ENCODE measurements around the gene RAD51.

- TF ChIP-seq E2F3 (CRISPR knock-in tag; IDR thresholded peaks at IDR 0.05) (no peak), RNF2 (IDR thresholded peaks at IDR 0.05) (no peak), CTCF (IDR thresholded peaks at IDR 0.05 in 2 of 3, conservative IDR thresholded peaks at IDR 0.05 in 1 of 3; ENCODE audit: insufficient read depth in 2 of 3, low read depth in 1 of 3, low read length in 3 of 3) (no peak), SRF (CRISPR knock-in tag; IDR thresholded peaks at IDR 0.05) (no peak), EZH2 (IDR thresholded peaks at IDR 0.05; ENCODE audit: borderline replicate concordance, low read depth, low read length) (no peak), ZNF740 (CRISPR knock-in tag; IDR thresholded peaks at IDR 0.05) (no peak), ZNF740 (tag; IDR thresholded peaks at IDR 0.05) (no peak), ZFP30 (CRISPR knock-in tag; IDR thresholded peaks at IDR 0.05; ENCODE audit: borderline replicate concordance) (no peak), GMEB1 (CRISPR knock-in tag; IDR thresholded peaks at IDR 0.05) (no peak), EP300 (IDR thresholded peaks at IDR 0.05; ENCODE audit: low read length) (no peak), ZBTB33 (CRISPR knock-in tag; IDR thresholded peaks at IDR 0.05) (no peak), ZNF551 (CRISPR knock-in tag; IDR thresholded peaks at IDR 0.05) (no peak)
Observed at GRCh38 chr15:40755812-40756208, 60.8 kb downstream of the RAD51 start.
